Loucy (cell line): ENCODE measurements around the gene FKBP3.

Experiments used
- EZH2phosphoT487 ChIP-seq: fragments of 200-600 bp; IDR thresholded peaks from 2 replicates; pipeline ENCODE4 v1.6.1; 2018; ENCODE audit warnings: antibody characterized with exemption, mild to moderate bottlenecking, moderate library complexity, borderline replicate concordance
- TF ChIP-seq, protein P1 (sequence below): fragments of 200-600 bp; sonication (generic); conservative IDR thresholded peaks from 2 replicates; pipeline ENCODE4 v1.5.1; 2014; ENCODE audit warnings: mild to moderate bottlenecking, antibody characterized with exemption, low read length

DNA sequence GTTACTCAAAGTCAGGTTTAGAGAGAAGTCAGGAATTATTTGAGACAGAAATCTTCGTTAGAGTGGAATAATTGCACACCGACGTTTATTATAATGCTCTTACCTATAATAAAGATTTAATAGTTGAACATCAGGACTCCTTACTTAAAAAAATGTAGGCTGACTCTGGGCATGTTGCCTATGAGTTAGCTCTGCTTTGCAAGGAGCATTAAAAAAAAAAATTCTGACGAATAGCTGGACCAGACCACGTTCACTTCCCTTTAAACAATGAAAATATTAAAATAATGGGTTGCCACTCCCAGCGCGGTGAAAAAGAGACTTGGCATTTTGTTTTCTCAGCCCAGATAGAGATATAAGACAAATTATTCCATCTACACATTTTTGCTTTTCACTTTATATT is 875 bp upstream of the FKBP3 start:
- TF ChIP-seq, protein P1, sequence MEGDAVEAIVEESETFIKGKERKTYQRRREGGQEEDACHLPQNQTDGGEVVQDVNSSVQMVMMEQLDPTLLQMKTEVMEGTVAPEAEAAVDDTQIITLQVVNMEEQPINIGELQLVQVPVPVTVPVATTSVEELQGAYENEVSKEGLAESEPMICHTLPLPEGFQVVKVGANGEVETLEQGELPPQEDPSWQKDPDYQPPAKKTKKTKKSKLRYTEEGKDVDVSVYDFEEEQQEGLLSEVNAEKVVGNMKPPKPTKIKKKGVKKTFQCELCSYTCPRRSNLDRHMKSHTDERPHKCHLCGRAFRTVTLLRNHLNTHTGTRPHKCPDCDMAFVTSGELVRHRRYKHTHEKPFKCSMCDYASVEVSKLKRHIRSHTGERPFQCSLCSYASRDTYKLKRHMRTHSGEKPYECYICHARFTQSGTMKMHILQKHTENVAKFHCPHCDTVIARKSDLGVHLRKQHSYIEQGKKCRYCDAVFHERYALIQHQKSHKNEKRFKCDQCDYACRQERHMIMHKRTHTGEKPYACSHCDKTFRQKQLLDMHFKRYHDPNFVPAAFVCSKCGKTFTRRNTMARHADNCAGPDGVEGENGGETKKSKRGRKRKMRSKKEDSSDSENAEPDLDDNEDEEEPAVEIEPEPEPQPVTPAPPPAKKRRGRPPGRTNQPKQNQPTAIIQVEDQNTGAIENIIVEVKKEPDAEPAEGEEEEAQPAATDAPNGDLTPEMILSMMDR, result no peak
- no peak for TF ChIP-seq EZH2phosphoT487
